ENCODE data around the gene USP6NL. TPM values are rescaled to one million over a fixed set of nuclear protein-coding genes. Genes with fewer than 3 reads are reported as not detected.

Gene USP6NL
- total RNA-seq, 1 donor from 2014 or later = 39.9 TPM

GRCh38 chr10:11407939-11408338, 203.5 kb downstream of the USP6NL start:
- no peaks in the 10 kb centered on the region for H3K4me1 ChIP-seq
- H2AFZ ChIP-seq (replicated peaks) = no peak overlapping the region
- no peak overlapping the region for H3K27ac Mint-ChIP-seq
- H3K27me3 ChIP-seq = no peaks in the 10 kb centered on the region
- H3K4me1 Mint-ChIP-seq = no peaks in the 10 kb centered on the region
- TF ChIP-seq EZH2phosphoT487 (IDR thresholded peaks at IDR 0.05) (no peak), CTCF (IDR thresholded peaks at IDR 0.05) (no peak), EZH2 (IDR thresholded peaks at IDR 0.05) (no peak)
- no peak for DNase-seq (ENCODE audit: low spot score)
- H3K27me3 Mint-ChIP-seq (ENCODE audit: insufficient read depth, low read depth) = peaks cover 7% of the 10 kb centered on the region
- no peak overlapping the region for H3K4me3 Mint-ChIP-seq
- no peak overlapping the region for H3K9ac ChIP-seq
- H3K36me3 Mint-ChIP-seq = no peaks in the 10 kb centered on the region
- no peaks in the 10 kb centered on the region for H3K9me3 ChIP-seq (ENCODE audit: low read depth)
- no peak overlapping the region for H3K4me2 ChIP-seq
- H3K36me3 ChIP-seq = no peaks in the 10 kb centered on the region
- no peaks in the 10 kb centered on the region for H3F3A ChIP-seq (ENCODE audit: low read depth)
- no peak overlapping the region for H3K4me3 ChIP-seq
- H3K79me2 ChIP-seq (ENCODE audit: low read depth) = no peaks in the 10 kb centered on the region
- H4K20me1 ChIP-seq (ENCODE audit: low read depth) = no peaks in the 10 kb centered on the region
- H3K27ac ChIP-seq = no peak overlapping the region
- peaks cover 13% of the 10 kb centered on the region for H3K9me3 Mint-ChIP-seq

GRCh38 chr10:11406746-11407145, 204.7 kb downstream of the USP6NL start:
- H3K4me1 ChIP-seq = peaks cover 5% of the 10 kb centered on the region
- no peak overlapping the region for H3K4me2 ChIP-seq
- peaks cover 10% of the 10 kb centered on the region for H3F3A ChIP-seq (ENCODE audit: low read depth)
- no peak for DNase-seq (ENCODE audit: low spot score)
- Mint-ChIP-seq H3K36me3 (no peaks in the 10 kb centered on the region), H3K4me3 (no peak overlapping the region), H3K9me3 (peaks cover 12% of the 10 kb centered on the region), H3K27me3 (ENCODE audit: insufficient read depth, low read depth) (peaks cover 13% of the 10 kb centered on the region), H3K27ac (no peak overlapping the region), H3K4me1 (peaks cover 2% of the 10 kb centered on the region)
- TF ChIP-seq CTCF (IDR thresholded peaks at IDR 0.05) (no peak), EZH2 (IDR thresholded peaks at IDR 0.05) (no peak)
- H3K27me3 ChIP-seq = no peaks in the 10 kb centered on the region
- no peaks in the 10 kb centered on the region for H3K36me3 ChIP-seq
- no peak overlapping the region for H3K4me3 ChIP-seq
- H3K79me2 ChIP-seq (ENCODE audit: low read depth) = no peaks in the 10 kb centered on the region
- H4K20me1 ChIP-seq (ENCODE audit: low read depth) = no peaks in the 10 kb centered on the region
- no peak overlapping the region for H3K27ac ChIP-seq
- no peak overlapping the region for H2AFZ ChIP-seq (replicated peaks)
- no peak overlapping the region for H3K9ac ChIP-seq
- no peaks in the 10 kb centered on the region for H3K9me3 ChIP-seq (ENCODE audit: low read depth)

- H4K20me1 ChIP-seq (ENCODE audit: low read depth) = no peaks in the 10 kb centered on the region
- no peak overlapping the region for H2AFZ ChIP-seq (replicated peaks)
- Mint-ChIP-seq H3K36me3 (no peaks in the 10 kb centered on the region), H3K4me3 (no peak overlapping the region), H3K4me1 (peaks cover 12% of the 10 kb centered on the region), H3K27me3 (ENCODE audit: insufficient read depth, low read depth) (peaks cover 15% of the 10 kb centered on the region), H3K27ac (no peak overlapping the region), H3K9me3 (peaks cover 6% of the 10 kb centered on the region)
- DNase-seq (ENCODE audit: low spot score) = no peak
- H3K4me1 ChIP-seq = peaks cover 13% of the 10 kb centered on the region
- H3K27me3 ChIP-seq = no peaks in the 10 kb centered on the region
- no peaks in the 10 kb centered on the region for H3K36me3 ChIP-seq
- no peaks in the 10 kb centered on the region for H3K9me3 ChIP-seq (ENCODE audit: low read depth)
- no peak overlapping the region for H3K27ac ChIP-seq
- H3K9ac ChIP-seq = no peak overlapping the region
- H3K79me2 ChIP-seq (ENCODE audit: low read depth) = no peaks in the 10 kb centered on the region
- peaks cover 19% of the 10 kb centered on the region for H3F3A ChIP-seq (ENCODE audit: low read depth)
- no peak overlapping the region for H3K4me3 ChIP-seq
- H3K4me2 ChIP-seq = no peak overlapping the region
- TF ChIP-seq EZH2 (IDR thresholded peaks at IDR 0.05) = no peak
- TF ChIP-seq CTCF (IDR thresholded peaks at IDR 0.05) = no peak
- TF ChIP-seq EZH2phosphoT487 (IDR thresholded peaks at IDR 0.05) = no peak
Observed at GRCh38 chr10:11404901-11405300, 206.5 kb downstream of the USP6NL start.

Other genes starting within 250 kb of the USP6NL start
- gene ECHDC3, start 130.7 kb upstream of the USP6NL start, total RNA-seq (ENCODE audit: low replicate concordance) = 2.1 and 10.1 TPM in 2 replicates
- gene PROSER2, start 211.7 kb upstream of the USP6NL start, total RNA-seq (ENCODE audit: low replicate concordance) = 2.0 and 2.3 TPM in 2 replicates